ENCODE data around the gene PDE10A.
"Not testable (repeated sequence)": the region's sequence is repeated elsewhere in the genome, so short reads cannot be mapped to it uniquely, and the experiment has no call there.

PDE10A gene

GRCh38 chr6:165486183-165487137, 176.6 kb downstream of the PDE10A start:
- in situ Hi-C loops (cut with MboI; ENCODE audit: low sequenced_read_pairs), result no loop called here

GRCh38 chr6:165484178-165484889, 178.7 kb downstream of the PDE10A start:
- in situ Hi-C loops (cut with MboI; ENCODE audit: low sequenced_read_pairs), result no loop called here

- in situ Hi-C loops (cut with MboI; ENCODE audit: low sequenced_read_pairs), result no loop called here
Measured at GRCh38 chr6:165481921-165482320, 181.1 kb downstream of the PDE10A start.

DNA sequence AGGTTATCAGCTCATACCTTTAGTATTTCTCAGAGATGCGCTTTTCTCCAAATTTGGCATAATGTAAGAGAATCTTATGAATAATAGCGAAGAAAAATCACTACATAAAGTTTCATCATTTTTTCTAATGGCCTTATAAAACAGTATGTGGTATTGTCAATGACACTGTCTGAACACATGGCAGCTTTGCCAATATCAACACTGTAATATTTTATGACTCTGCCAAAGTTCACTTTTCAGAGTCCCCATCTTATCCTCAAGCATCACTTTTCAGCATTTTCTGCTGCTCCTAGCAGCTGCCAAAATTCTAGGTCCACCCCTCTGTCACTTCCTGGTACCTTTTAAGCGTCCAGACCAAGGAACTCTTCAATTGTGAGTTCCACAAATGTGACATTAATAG, 182.1 kb downstream of the PDE10A start:
- in situ Hi-C loops (cut with MboI; ENCODE audit: low sequenced_read_pairs), result no loop called here

GRCh38 chr6:165478581-165478980, 184.5 kb downstream of the PDE10A start:
- in situ Hi-C loops (cut with MboI; ENCODE audit: low sequenced_read_pairs), result no loop called here

DNA sequence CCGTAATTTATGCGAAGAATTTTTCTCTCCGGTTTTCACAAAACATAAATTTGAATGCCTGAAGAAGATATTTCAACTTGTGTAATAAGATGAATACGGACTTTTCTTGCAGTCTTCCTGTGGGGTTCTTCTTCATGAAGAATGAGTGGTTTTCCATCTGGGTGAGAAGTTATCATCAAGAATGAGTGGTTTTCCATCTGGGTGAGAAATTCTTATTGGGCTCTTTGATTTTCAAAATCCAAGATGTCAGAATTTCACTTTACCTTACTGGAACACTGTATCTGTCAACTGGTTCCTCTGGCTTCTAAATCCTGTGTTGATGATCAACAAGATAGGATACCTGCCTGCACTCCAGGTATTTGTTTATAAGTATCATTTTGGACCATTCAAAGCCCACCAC, 193.6 kb downstream of the PDE10A start:
- in situ Hi-C loops (cut with MboI; ENCODE audit: low sequenced_read_pairs), result no loop called here

- in situ Hi-C loops (cut with MboI; ENCODE audit: low sequenced_read_pairs), result no loop called here
Measured at GRCh38 chr6:165468340-165469235, 194.5 kb downstream of the PDE10A start.

DNA sequence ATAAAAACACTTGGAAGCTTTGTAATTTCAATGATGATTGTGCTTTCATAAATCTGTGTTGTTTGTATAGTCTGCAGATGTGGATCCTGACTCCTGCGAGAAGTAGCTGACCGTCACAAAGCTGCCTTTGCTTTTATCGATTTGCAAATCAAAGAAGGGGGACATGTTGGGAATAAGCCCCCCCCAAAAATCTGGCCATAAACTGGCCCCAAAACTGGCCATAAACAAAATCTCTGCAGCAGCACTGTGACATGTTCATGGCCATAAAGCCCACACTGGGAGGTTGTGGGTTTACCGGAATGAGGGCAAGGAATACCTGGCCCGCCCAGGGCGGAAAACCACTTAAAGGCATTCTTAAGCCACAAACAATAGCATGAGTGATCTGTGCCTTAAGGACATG, 199.5 kb downstream of the PDE10A start:
- in situ Hi-C loops (cut with MboI; ENCODE audit: low sequenced_read_pairs), result not testable (repeated sequence)

- in situ Hi-C loops (cut with MboI; ENCODE audit: low sequenced_read_pairs), result not testable (repeated sequence)
Measured at GRCh38 chr6:165459605-165460301, 203.3 kb downstream of the PDE10A start.

- in situ Hi-C loops (cut with MboI; ENCODE audit: low sequenced_read_pairs), result no loop called here
Measured at GRCh38 chr6:165458134-165458533, 204.9 kb downstream of the PDE10A start.

DNA sequence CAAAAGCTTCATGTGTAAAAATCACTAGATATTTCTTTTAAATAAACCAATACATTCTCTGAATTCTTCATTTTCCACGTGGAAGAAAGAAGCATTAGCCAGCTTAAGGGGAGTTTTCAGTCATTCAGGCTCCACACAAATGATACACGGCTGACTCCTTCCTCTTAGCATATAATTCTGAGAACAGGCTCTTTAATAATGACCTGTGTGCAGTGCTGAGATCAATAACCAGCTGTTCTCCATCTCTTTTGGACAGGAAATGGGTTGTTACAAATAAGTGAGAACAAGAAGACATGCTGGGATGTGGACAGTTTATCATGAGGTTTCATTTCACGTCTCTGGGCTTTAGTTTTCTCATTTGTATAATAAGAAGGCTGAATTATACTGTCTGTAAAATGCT, 206.8 kb downstream of the PDE10A start:
- in situ Hi-C loops (cut with MboI; ENCODE audit: low sequenced_read_pairs), result no loop called here

- in situ Hi-C loops (cut with MboI; ENCODE audit: low sequenced_read_pairs), result no loop called here
Measured at GRCh38 chr6:165455488-165455887, 207.6 kb downstream of the PDE10A start.

GRCh38 chr6:165453395-165453794, 209.6 kb downstream of the PDE10A start:
- in situ Hi-C loops (cut with MboI; ENCODE audit: low sequenced_read_pairs), result no loop called here

DNA sequence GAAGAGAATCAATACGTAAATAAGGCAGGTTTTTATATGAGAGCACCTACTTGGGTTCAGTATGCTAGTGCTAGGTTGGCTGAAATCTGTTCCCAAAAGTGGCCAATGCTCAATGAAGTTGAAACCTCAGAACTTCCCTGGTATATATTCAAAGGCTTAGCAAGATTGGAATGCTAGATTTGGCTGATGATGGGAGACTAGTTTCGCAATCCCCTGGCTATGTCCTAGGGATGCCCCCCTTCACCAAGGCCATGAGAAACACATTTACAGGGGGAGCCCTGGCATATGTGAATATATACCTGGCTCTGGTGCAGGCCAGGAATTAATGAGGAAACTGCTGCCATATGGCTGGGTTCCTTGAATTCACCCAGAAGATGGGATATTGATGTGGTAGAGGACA, 211.2 kb downstream of the PDE10A start:
- in situ Hi-C loops (cut with MboI; ENCODE audit: low sequenced_read_pairs), result no loop called here

DNA sequence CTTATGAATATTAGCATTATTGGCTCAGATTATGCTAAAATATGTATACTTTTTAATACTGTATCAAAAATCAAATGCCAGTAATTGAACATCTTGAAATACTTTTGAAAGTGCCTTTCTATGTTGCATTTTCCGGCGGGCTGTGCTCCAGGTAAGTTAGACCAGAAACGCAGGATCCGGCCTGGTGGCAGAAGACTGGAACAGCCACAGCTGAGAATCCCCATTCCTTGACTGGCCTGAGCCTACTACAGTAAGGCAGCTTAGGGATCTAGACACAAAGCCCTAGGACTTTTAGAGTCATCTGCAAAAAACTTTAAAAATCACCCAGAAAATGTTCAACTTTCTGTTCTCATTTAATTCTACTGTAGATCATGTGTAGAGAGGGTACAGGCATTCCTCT, 214.8 kb downstream of the PDE10A start:
- in situ Hi-C loops (cut with MboI; ENCODE audit: low sequenced_read_pairs), result no loop called here

- in situ Hi-C loops (cut with MboI; ENCODE audit: low sequenced_read_pairs), result no loop called here
Measured at GRCh38 chr6:165447141-165447540, 215.9 kb downstream of the PDE10A start.

- in situ Hi-C loops (cut with MboI; ENCODE audit: low sequenced_read_pairs), result no loop called here
Measured at GRCh38 chr6:165446331-165446730, 216.7 kb downstream of the PDE10A start.

DNA sequence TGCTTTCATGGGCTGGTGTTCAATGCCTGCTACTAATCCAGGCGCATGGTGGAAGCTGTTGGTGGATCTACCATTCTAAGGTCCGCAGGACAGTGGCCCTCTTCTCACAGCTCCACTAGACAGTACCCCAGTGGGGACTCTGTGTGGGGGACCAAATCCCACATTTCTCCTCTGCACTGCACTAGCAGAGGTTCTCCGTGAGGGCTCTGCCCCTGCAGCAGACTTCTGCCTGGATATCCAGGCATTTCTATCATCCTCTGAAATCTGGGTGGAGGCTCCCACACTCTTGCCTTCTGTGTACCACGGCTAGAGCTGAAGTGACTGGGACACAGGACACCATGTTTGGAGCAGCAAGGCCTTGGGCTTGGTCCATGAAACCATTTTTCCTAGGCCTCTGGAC, 219.6 kb downstream of the PDE10A start:
- in situ Hi-C loops (cut with MboI; ENCODE audit: low sequenced_read_pairs), result no loop called here

DNA sequence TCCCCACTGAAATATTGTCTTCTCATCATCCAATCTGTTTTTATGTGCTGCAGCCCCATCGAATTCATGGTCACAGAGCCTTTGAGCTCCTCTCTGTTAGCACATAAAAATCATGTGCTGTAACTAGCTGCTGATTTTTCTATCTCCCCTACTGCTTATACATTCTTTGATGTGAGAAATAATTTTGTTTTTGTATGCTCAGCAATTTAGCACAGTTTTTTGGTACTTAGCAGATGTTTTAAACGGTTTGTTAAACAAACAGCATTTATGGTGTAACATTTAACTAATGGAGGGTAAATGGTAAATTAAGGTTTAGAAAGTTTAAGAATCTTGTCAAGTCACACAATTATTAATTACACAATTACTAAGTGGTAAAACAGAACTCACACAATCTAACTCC, 221.9 kb downstream of the PDE10A start:
- in situ Hi-C loops (cut with MboI; ENCODE audit: low sequenced_read_pairs), result no loop called here

DNA sequence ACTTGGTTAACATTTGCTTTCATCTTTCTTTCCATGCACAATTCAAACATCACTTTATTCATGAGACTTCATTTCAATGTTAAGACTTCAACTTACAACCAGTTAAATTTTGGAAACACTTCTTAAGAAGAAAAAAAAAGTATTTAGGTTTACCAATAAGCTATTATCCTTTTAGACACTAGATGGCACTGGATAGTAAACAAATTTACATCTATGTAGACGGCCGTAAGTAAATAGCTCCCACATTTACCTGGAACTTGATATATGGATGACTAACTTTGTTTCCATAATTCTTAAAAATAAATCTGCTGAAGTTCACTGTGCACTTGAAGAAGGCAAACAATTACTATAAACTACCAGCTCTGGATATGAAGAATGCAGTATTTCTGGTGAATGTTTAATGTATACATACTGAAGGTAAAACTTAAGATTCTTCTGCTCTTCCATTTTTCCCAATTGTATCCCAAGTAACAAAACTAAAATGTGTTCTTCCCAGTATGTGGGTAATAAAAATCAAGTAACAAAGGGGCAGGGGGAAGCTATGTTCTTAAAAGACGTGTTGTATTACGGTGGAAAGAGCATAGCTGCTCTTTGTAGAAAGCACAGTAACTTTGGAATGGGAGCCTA, 223.0 kb downstream of the PDE10A start:
- in situ Hi-C loops (cut with MboI; ENCODE audit: low sequenced_read_pairs), result no loop called here
